Caki2 (cell line): ENCODE data around the gene RCN2. TPM values are rescaled to one million over a fixed set of nuclear protein-coding genes. Genes with fewer than 3 reads are reported as not detected.

Experiments
- DNase-seq: peaks from one replicate; pipeline ENCODE4 v3.0.0-alpha.2; 2015; ENCODE audit warnings: low read depth
- in situ Hi-C: cut with HindIII; loops from 2 replicates; pipeline ENCODE4 v1.10.0; 2016; ENCODE audit warnings: low sequenced_read_pairs, low pct_unique_long_range_greater_than_20kb, mixed read lengths
- total RNA-seq: library from RNA; depleted of rRNA; stranded (reverse); fragments of >200 nt; shearing (Covaris generic); gene quantifications from 2 replicates; pipeline ENCODE4 v1.2.3, GENCODE V29; 2014; ENCODE audit warnings: low replicate concordance

Gene RCN2
- total RNA-seq, 1 experiment from 2014 or later = 76.2 TPM

GRCh38 chr15:76929011-76929760 is 2.4 kb upstream of the RCN2 start:
- no peak for DNase-seq
- in situ Hi-C loops = no loop called here

GRCh38 chr15:76930831-76931396 is 635 bp upstream of the RCN2 start:
- DNase-seq = no peak
- in situ Hi-C loops = no loop called here

- in situ Hi-C loops = no loop called here
- DNase-seq = peak; percentile 17
These were observed 802 bp downstream of the RCN2 start for GRCh38 chr15:76932135-76932966.

- in situ Hi-C loops = no loop called here
- DNase-seq = peak; percentile 53
These were observed 4.1 kb downstream of the RCN2 start for GRCh38 chr15:76935620-76936019.

- no peak for DNase-seq
These were observed 5.1 kb downstream of the RCN2 start for GRCh38 chr15:76936671-76937070.

GRCh38 chr15:76938752-76939151 is 7.2 kb downstream of the RCN2 start:
- in situ Hi-C loops = no loop called here

More at GRCh38 chr15:76936671-76937070, 5.1 kb downstream of the RCN2 start:
- in situ Hi-C loops = no loop called here

GRCh38 chr15:76939715-76940114 is 8.2 kb downstream of the RCN2 start:
- in situ Hi-C loops = no loop called here
- no peak for DNase-seq

More at GRCh38 chr15:76938752-76939151, 7.2 kb downstream of the RCN2 start:
- no peak for DNase-seq

- no peak for DNase-seq
- in situ Hi-C loops = no loop called here
These were observed 10.1 kb downstream of the RCN2 start for GRCh38 chr15:76941636-76942035.

GRCh38 chr15:76942331-76942730 is 10.8 kb downstream of the RCN2 start:
- DNase-seq = no peak
- in situ Hi-C loops = no loop called here

GRCh38 chr15:76945494-76946093 is 14.0 kb downstream of the RCN2 start:
- in situ Hi-C loops = no loop called here
- DNase-seq = no peak

- in situ Hi-C loops = no loop called here
- no peak for DNase-seq
These were observed 15.9 kb downstream of the RCN2 start for GRCh38 chr15:76947454-76947853.

GRCh38 chr15:76951220-76951619 is 19.7 kb downstream of the RCN2 start:
- no peak for DNase-seq
- in situ Hi-C loops = no loop called here

- in situ Hi-C loops = no loop called here
- no peak for DNase-seq
These were observed 22.4 kb downstream of the RCN2 start for GRCh38 chr15:76953913-76954312.

GRCh38 chr15:76954744-76955143 is 23.2 kb downstream of the RCN2 start:
- DNase-seq = peak; percentile 19
- in situ Hi-C loops = no loop called here

GRCh38 chr15:76961268-76962011 is 29.9 kb downstream of the RCN2 start:
- in situ Hi-C loops = no loop called here
- DNase-seq = no peak

GRCh38 chr15:76962337-76963013 is 30.9 kb downstream of the RCN2 start:
- in situ Hi-C loops = no loop called here

GRCh38 chr15:76963596-76963995 is 32.0 kb downstream of the RCN2 start:
- in situ Hi-C loops = no loop called here

More at GRCh38 chr15:76962337-76963013, 30.9 kb downstream of the RCN2 start:
- no peak for DNase-seq

GRCh38 chr15:76964157-76964556 is 32.6 kb downstream of the RCN2 start:
- in situ Hi-C loops = no loop called here
- DNase-seq = no peak

More at GRCh38 chr15:76963596-76963995, 32.0 kb downstream of the RCN2 start:
- DNase-seq = no peak
